Upper lobe of left lung (tissue), 4 donors: ENCODE results near the gene CEP68.

ENCODE experiments used
- EP300 ChIP-seq, 4 donors: sonication (generic); formaldehyde crosslinking; IDR thresholded peaks; one replicate each; pipeline ENCODE4 v1.5.1; 2017; ENCODE audit warnings: antibody characterized with exemption in 4 of 4, control low read depth in 2 of 4
- POLR2A ChIP-seq, 4 donors: fragments of 450-650 bp; IDR thresholded peaks; one replicate each; pipeline ENCODE4 v1.5.1; 2016 to 2017; ENCODE audit warnings: antibody characterized with exemption in 4 of 4, mild to moderate bottlenecking in 2 of 4
- POLR2AphosphoS5 ChIP-seq, 2 donors: sonication (generic); formaldehyde crosslinking; IDR thresholded peaks; one replicate each; pipeline ENCODE4 v1.5.1; 2017; ENCODE audit warnings: antibody characterized with exemption in 2 of 2
- TF ChIP-seq, protein P1 (sequence below), 6 experiments: fragments of 450-650 bp in 4 of 6; fragments of 200-600 bp in 2 of 6; sonication (generic) in 2 of 6; IDR thresholded peaks; one replicate each; pipeline ENCODE4 v1.5.1; 2016 to 2019; ENCODE audit warnings: antibody characterized with exemption in 6 of 6

DNA sequence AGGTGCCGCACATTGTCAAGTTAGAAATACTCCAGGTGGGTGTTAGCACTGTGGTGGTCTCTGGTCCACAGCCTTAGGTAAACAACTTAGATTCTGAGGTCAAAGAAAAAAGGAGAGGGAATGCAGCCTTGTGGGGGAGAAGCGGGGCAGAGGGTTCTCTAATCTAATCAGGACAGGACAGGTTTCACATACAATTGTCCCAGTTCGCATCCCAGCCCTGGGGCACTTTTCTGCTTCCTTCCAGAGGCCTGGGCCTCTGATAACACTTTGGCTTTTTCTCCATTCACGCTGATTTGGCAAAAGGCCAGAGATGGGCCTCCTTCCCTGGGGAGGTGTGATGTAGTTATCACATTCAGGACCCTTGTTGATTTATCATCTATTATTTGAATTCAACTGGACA, 34.5 kb upstream of the CEP68 start:
- TF ChIP-seq, protein P1, sequence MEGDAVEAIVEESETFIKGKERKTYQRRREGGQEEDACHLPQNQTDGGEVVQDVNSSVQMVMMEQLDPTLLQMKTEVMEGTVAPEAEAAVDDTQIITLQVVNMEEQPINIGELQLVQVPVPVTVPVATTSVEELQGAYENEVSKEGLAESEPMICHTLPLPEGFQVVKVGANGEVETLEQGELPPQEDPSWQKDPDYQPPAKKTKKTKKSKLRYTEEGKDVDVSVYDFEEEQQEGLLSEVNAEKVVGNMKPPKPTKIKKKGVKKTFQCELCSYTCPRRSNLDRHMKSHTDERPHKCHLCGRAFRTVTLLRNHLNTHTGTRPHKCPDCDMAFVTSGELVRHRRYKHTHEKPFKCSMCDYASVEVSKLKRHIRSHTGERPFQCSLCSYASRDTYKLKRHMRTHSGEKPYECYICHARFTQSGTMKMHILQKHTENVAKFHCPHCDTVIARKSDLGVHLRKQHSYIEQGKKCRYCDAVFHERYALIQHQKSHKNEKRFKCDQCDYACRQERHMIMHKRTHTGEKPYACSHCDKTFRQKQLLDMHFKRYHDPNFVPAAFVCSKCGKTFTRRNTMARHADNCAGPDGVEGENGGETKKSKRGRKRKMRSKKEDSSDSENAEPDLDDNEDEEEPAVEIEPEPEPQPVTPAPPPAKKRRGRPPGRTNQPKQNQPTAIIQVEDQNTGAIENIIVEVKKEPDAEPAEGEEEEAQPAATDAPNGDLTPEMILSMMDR (IDR thresholded peaks at IDR 0.05) = no peak
- TF ChIP-seq POLR2AphosphoS5 (IDR thresholded peaks at IDR 0.05) (no peak), POLR2A (IDR thresholded peaks at IDR 0.05) (no peak), EP300 (IDR thresholded peaks at IDR 0.05) (no peak)
